Activated CD8-positive, alpha-beta memory T cell treated with anti-CD3 and anti-CD28 coated beads for 48 hours (primary cell): Measurements from ENCODE around the gene CD8B.
"Not testable (repeated sequence)": the region's sequence is repeated elsewhere in the genome, so short reads cannot be mapped to it uniquely, and the experiment has no call there.

ENCODE experiments used
- DNase-seq, 3 experiments: peaks; one replicate each; pipeline ENCODE4 v3.0.0-alpha.2; 2020; ENCODE audit warnings: low read depth in 2 of 3, low spot score in 2 of 3

The CD8B gene

GRCh38 chr2:86861628-86862379 is at the start of gene CD8B:
CD8B (minus strand) TSS chr2:86861886; CDS start chr2:86861865, 21 bp downstream.
- DNase-seq = not testable (repeated sequence)

- DNase-seq = not testable (repeated sequence)
These were observed 44.2 kb upstream of the CD8B start for GRCh38 chr2:86905868-86906267.

- not testable (repeated sequence) for DNase-seq
These were observed 39.0 kb upstream of the CD8B start for GRCh38 chr2:86900687-86901086.

- not testable (repeated sequence) for DNase-seq
These were observed 24.3 kb upstream of the CD8B start for GRCh38 chr2:86886026-86886425.

- not testable (repeated sequence) for DNase-seq
These were observed 21.2 kb upstream of the CD8B start for GRCh38 chr2:86882865-86883264.

GRCh38 chr2:86882118-86882665 is 20.5 kb upstream of the CD8B start:
- not testable (repeated sequence) for DNase-seq

GRCh38 chr2:86878986-86879385 is 17.3 kb upstream of the CD8B start:
- DNase-seq = not testable (repeated sequence)

- DNase-seq = not testable (repeated sequence)
These were observed 9.3 kb upstream of the CD8B start for GRCh38 chr2:86870941-86871340.

- not testable (repeated sequence) for DNase-seq
These were observed 7.3 kb upstream of the CD8B start for GRCh38 chr2:86868895-86869468.

GRCh38 chr2:86862380-86862703 is 656 bp upstream of the CD8B start:
- not testable (repeated sequence) for DNase-seq

- DNase-seq = not testable (repeated sequence)
These were observed 511 bp downstream of the CD8B start for GRCh38 chr2:86861175-86861574.

GRCh38 chr2:86860573-86860972 is 1.1 kb downstream of the CD8B start:
- not testable (repeated sequence) for DNase-seq

- not testable (repeated sequence) for DNase-seq
These were observed 4.0 kb downstream of the CD8B start for GRCh38 chr2:86857688-86858087.

GRCh38 chr2:86856498-86856897 is 5.2 kb downstream of the CD8B start:
- not testable (repeated sequence) for DNase-seq

- DNase-seq = not testable (repeated sequence)
These were observed 5.7 kb downstream of the CD8B start for GRCh38 chr2:86855981-86856380.

- DNase-seq = not testable (repeated sequence)
These were observed 10.1 kb downstream of the CD8B start for GRCh38 chr2:86851581-86851980.

- DNase-seq = not testable (repeated sequence)
These were observed 19.0 kb downstream of the CD8B start for GRCh38 chr2:86842607-86843234.

GRCh38 chr2:86841330-86841729 is 20.4 kb downstream of the CD8B start:
- DNase-seq = not testable (repeated sequence)

GRCh38 chr2:86839871-86840548 is 21.7 kb downstream of the CD8B start:
- DNase-seq = not testable (repeated sequence)

- DNase-seq = not testable (repeated sequence)
These were observed 22.2 kb downstream of the CD8B start for GRCh38 chr2:86839455-86839854.

- DNase-seq = not testable (repeated sequence)
These were observed 24.0 kb downstream of the CD8B start for GRCh38 chr2:86837714-86838113.
